Measurements from ENCODE around the gene FBRSL1. TPM values are rescaled to one million over a fixed set of nuclear protein-coding genes. Genes with fewer than 3 reads are reported as not detected.

Gene FBRSL1
- total and polyA plus RNA-seq, 5 experiments from 2014 or later: 0.38 to 101 (median 1.0) TPM

DNA sequence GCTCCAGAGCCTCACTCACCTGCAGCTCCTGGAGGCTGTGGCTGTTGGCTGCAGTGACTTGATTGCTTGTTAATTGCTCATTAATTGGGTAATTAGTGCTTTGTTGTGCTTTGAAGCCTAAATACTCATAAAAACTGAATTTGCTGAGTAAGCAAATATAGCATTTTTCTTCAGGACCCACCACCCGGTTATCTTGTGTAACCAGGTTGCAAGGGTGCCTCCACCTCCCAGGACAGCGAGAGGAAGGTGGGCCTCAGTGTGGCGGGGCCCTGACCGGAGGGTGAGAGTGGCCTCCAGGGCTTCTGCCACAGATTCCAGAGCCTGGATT lies 48.7 kb downstream of the FBRSL1 start:
- H3K9me3 Mint-ChIP-seq: peaks cover 0 to 18% (median 0%) of the 10 kb centered on the region in 9 donors
- H3K4me1 Mint-ChIP-seq: peaks cover 11 to 23% (median 14%) of the 10 kb centered on the region in 4 donors
- H3K4me3 Mint-ChIP-seq: no peak overlapping the region
- POLR2A ChIA-PET: no interaction called here
- no peak overlapping the region for H3K27ac Mint-ChIP-seq
- no peaks in the 10 kb centered on the region for H3K27me3 Mint-ChIP-seq
- ATAC-seq: no peak
- no peak for DNase-seq
- peaks cover 0 to 6% (median 0%) of the 10 kb centered on the region in 3 donors for H3K36me3 Mint-ChIP-seq

DNA sequence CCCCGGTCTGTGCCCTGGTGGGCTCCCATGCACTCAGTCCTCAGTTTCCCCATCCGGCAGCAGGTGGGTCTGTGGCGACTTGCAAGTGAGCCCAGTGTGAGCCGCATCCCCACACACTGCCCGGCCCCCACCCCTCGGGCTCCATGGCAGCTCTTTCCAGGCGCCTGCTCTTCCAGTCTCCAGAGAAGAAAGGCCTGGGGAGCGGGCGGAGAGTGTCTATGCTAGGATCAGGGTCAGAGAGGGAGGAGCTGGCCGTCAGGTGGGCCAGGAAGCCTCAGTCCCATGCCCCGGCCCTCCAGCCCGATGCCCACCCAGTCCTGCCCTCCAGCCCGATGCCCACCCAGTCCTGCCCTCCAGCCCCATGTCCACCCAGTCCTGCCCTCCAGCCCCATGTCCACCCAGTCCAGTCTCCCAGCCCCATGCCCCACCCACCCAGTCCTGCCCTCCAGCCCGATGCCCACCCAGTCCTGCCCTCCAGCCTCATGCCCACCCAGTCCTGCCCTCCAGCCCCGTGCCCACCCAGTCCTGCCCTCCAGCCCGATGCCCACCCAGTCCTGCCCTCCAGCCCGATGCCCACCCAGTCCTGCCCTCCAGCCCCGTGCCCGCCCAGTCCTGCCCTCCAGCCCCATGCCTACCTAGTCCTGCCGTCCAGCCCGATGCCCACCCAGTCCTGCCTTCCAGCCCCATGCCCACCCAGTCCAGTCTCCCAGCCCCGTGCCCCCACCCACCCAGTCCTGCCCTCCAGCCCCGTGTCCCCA lies 49.2 kb downstream of the FBRSL1 start:
- POLR2A ChIA-PET: no interaction called here
- peaks cover 0 to 18% (median 0%) of the 10 kb centered on the region in 9 donors for H3K9me3 Mint-ChIP-seq
- peaks cover 11 to 26% (median 17%) of the 10 kb centered on the region in 4 donors for H3K4me1 Mint-ChIP-seq
- DNase-seq: no peak
- peaks cover 0 to 4% (median 0%) of the 10 kb centered on the region in 3 donors for H3K36me3 Mint-ChIP-seq
- H3K27ac Mint-ChIP-seq: no peak overlapping the region
- no peaks in the 10 kb centered on the region for H3K27me3 Mint-ChIP-seq
- no peak overlapping the region for H3K4me3 Mint-ChIP-seq
- no peak for ATAC-seq

DNA sequence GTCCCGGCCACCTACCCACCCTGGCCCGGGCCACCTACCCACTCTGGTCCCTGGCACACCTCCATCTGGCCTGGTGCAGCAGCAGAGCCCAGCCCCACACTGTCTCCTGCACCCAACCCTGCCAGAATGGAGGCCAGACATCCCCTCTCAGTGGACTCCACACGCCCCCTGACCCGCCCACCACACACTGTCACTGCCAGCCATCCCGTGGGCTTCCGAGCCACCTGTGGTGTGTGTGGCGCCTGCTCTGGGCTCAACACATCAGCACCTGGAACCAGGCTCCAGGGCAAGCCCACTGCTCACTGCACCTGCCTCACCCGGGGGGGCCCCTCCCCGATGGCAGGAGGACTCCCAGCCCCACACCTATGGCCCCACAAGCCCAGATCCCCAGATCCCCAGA lies 50.5 kb downstream of the FBRSL1 start:
- Mint-ChIP-seq H3K4me3 (peak overlapping the region in 1 of 10 donors; percentile 63), H3K36me3 (peaks cover 0 to 4% (median 0%) of the 10 kb centered on the region in 3 donors), H3K9me3 (peaks cover 0 to 12% (median 0%) of the 10 kb centered on the region in 9 donors), H3K27ac (no peak overlapping the region), H3K27me3 (no peaks in the 10 kb centered on the region), H3K4me1 (peaks cover 15 to 32% (median 21%) of the 10 kb centered on the region in 4 donors)
- ATAC-seq: no peak
- no peak for DNase-seq
- POLR2A ChIA-PET: no interaction called here

- Mint-ChIP-seq H3K27ac (no peak overlapping the region), H3K4me1 (peaks cover 15 to 31% (median 20%) of the 10 kb centered on the region in 4 donors), H3K36me3 (peaks cover 0 to 4% (median 0%) of the 10 kb centered on the region in 3 donors), H3K4me3 (no peak overlapping the region), H3K27me3 (no peaks in the 10 kb centered on the region), H3K9me3 (peaks cover 0 to 4% (median 0%) of the 10 kb centered on the region in 9 donors)
- DNase-seq (no peak), ATAC-seq (no peak)
- POLR2A ChIA-PET: no interaction called here
Measured at GRCh38 chr12:132541200-132541599, 51.2 kb downstream of the FBRSL1 start.

GRCh38 chr12:132541996-132542395 lies 52.0 kb downstream of the FBRSL1 start:
- Mint-ChIP-seq H3K27me3 (no peaks in the 10 kb centered on the region), H3K36me3 (peaks cover 0 to 4% (median 0%) of the 10 kb centered on the region in 3 donors), H3K4me1 (peaks cover 10 to 24% (median 16%) of the 10 kb centered on the region in 4 donors), H3K27ac (no peak overlapping the region), H3K9me3 (no peaks in the 10 kb centered on the region), H3K4me3 (no peak overlapping the region)
- DNase-seq (no peak), ATAC-seq (no peak)
- POLR2A ChIA-PET: no interaction called here

- Mint-ChIP-seq H3K27ac (no peak overlapping the region), H3K9me3 (no peaks in the 10 kb centered on the region), H3K4me3 (no peak overlapping the region), H3K36me3 (peaks cover 0 to 2% (median 0%) of the 10 kb centered on the region in 3 donors), H3K4me1 (peaks cover 4 to 24% (median 14%) of the 10 kb centered on the region in 4 donors), H3K27me3 (no peaks in the 10 kb centered on the region)
- POLR2A ChIA-PET: no interaction called here
- no peak for DNase-seq
- ATAC-seq: no peak
Measured at GRCh38 chr12:132542661-132543060, 52.7 kb downstream of the FBRSL1 start.

- DNase-seq (no peak), ATAC-seq (peak; percentile 40 to 53)
- Mint-ChIP-seq H3K27me3 (no peaks in the 10 kb centered on the region), H3K9me3 (no peaks in the 10 kb centered on the region), H3K27ac (peak overlapping the region in 4 of 10 donors; percentile 10 to 49 (median 32)), H3K36me3 (no peaks in the 10 kb centered on the region), H3K4me3 (peak overlapping the region in 2 of 10 donors; percentile 18 to 67), H3K4me1 (peaks cover 4 to 24% (median 13%) of the 10 kb centered on the region in 4 donors)
- POLR2A ChIA-PET: no interaction called here
Measured at GRCh38 chr12:132543298-132544079, 53.5 kb downstream of the FBRSL1 start.

DNA sequence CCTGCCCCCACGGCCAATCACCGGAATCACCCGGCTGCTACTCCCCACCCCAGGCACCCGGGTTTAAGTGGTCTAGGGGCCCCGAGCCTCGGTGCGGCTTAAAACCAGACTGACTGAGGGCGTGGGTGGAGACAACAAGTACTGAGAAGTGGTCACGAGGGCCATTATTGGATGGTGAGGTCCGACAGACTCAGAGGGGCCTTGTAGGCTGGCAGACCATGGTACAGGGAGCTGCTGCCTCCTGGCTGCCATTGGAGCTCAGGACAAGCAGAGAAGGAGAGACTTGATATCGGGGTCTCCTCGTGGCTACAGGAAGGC lies 54.1 kb downstream of the FBRSL1 start:
- no peaks in the 10 kb centered on the region for H3K36me3 Mint-ChIP-seq

GRCh38 chr12:132544498-132544897 lies 54.5 kb downstream of the FBRSL1 start:
- no peak for DNase-seq
- no peaks in the 10 kb centered on the region for H3K27me3 Mint-ChIP-seq
- H3K36me3 Mint-ChIP-seq: no peaks in the 10 kb centered on the region
- no peaks in the 10 kb centered on the region for H3K9me3 Mint-ChIP-seq
- POLR2A ChIA-PET: no interaction called here
- peaks cover 4 to 24% (median 13%) of the 10 kb centered on the region in 4 donors for H3K4me1 Mint-ChIP-seq
- peak overlapping the region in 2 of 10 donors; percentile 3 to 22 for H3K4me3 Mint-ChIP-seq
- H3K27ac Mint-ChIP-seq: peak overlapping the region in 3 of 10 donors; percentile 4 to 49 (median 10)
- no peak for ATAC-seq

More for the DNA sequence above, 54.1 kb downstream of the FBRSL1 start:
- H3K27me3 Mint-ChIP-seq: no peaks in the 10 kb centered on the region
- H3K4me1 Mint-ChIP-seq: peaks cover 4 to 24% (median 13%) of the 10 kb centered on the region in 4 donors
- no peak for ATAC-seq
- H3K9me3 Mint-ChIP-seq: no peaks in the 10 kb centered on the region
- DNase-seq: no peak
- H3K4me3 Mint-ChIP-seq: peak overlapping the region in 2 of 10 donors; percentile 12 to 14
- peak overlapping the region in 1 of 10 donors; percentile 10 for H3K27ac Mint-ChIP-seq
- POLR2A ChIA-PET: no interaction called here

- H3K36me3 Mint-ChIP-seq: no peaks in the 10 kb centered on the region
- no peak for ATAC-seq
- H3K4me1 Mint-ChIP-seq: peaks cover 4 to 24% (median 13%) of the 10 kb centered on the region in 4 donors
- H3K27me3 Mint-ChIP-seq: no peaks in the 10 kb centered on the region
- H3K27ac Mint-ChIP-seq: no peak overlapping the region
- no peaks in the 10 kb centered on the region for H3K9me3 Mint-ChIP-seq
- POLR2A ChIA-PET: no interaction called here
- H3K4me3 Mint-ChIP-seq: no peak overlapping the region
- DNase-seq: no peak
Measured at GRCh38 chr12:132545164-132545953, 55.4 kb downstream of the FBRSL1 start.

DNA sequence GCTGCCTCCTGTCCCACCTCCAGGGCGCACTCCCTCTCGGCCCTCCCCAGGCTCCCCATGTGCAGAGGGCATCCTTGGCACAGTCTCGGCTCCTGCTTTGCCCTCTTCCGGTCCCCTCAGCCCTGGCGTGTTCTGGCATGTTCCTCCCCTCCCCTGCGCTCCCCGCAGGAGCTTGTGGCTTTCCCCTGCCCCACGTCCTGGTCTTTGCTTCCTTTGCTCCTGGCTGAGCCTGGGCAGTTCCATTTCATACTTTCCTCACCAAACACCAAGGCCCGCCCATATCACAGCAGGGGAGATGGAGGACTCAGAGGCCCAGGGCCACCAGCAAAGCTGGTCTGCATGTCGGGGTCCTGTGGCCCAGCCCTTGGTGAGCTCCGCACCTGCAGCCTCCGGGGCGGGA lies 56.0 kb downstream of the FBRSL1 start:
- no peak for ATAC-seq
- POLR2A ChIA-PET: no interaction called here
- H3K4me3 Mint-ChIP-seq: no peak overlapping the region
- peaks cover 4 to 24% (median 11%) of the 10 kb centered on the region in 4 donors for H3K4me1 Mint-ChIP-seq
- no peaks in the 10 kb centered on the region for H3K9me3 Mint-ChIP-seq
- no peak for DNase-seq
- H3K36me3 Mint-ChIP-seq: no peaks in the 10 kb centered on the region
- no peaks in the 10 kb centered on the region for H3K27me3 Mint-ChIP-seq
- no peak overlapping the region for H3K27ac Mint-ChIP-seq

GRCh38 chr12:132546647-132547046 lies 56.7 kb downstream of the FBRSL1 start:
- Mint-ChIP-seq H3K36me3 (no peaks in the 10 kb centered on the region), H3K27ac (no peak overlapping the region), H3K4me3 (no peak overlapping the region), H3K27me3 (no peaks in the 10 kb centered on the region), H3K4me1 (peaks cover 4 to 24% (median 11%) of the 10 kb centered on the region in 4 donors), H3K9me3 (no peaks in the 10 kb centered on the region)
- DNase-seq (no peak), ATAC-seq (no peak)
- POLR2A ChIA-PET: no interaction called here

All from naive thymus-derived CD8-positive, alpha-beta T cell (primary cell).